NT2/D1 (cell line): Measurements from ENCODE around the gene MICAL2.

Source experiments
- DNase-seq: peaks from one replicate; pipeline ENCODE4 v3.0.0-alpha.2; 2011; ENCODE audit warnings: low read depth, low spot score
- H3K27me3 ChIP-seq: 2 replicates; pipeline ENCODE4 v1.6.0; 2011; ENCODE audit warnings: mild to moderate bottlenecking; ENCODE audit not compliant: insufficient read length, insufficient read depth
- H3K36me3 ChIP-seq: 2 replicates; pipeline ENCODE4 v1.6.1; 2011; ENCODE audit warnings: mild to moderate bottlenecking, low read length, mixed read lengths; ENCODE audit not compliant: insufficient read depth, insufficient read length
- H3K4me1 ChIP-seq: 2 replicates; pipeline ENCODE4 v1.5.1; 2011; ENCODE audit not compliant: insufficient read depth, insufficient read length
- H3K4me3 ChIP-seq: 2 replicates; pipeline ENCODE4 v1.5.1; 2011; ENCODE audit warnings: low read depth; ENCODE audit not compliant: insufficient read length
- H3K9ac ChIP-seq: 2 replicates; pipeline ENCODE4 v1.6.0; 2011; ENCODE audit warnings: low read depth; ENCODE audit not compliant: insufficient read length
- H3K9me3 ChIP-seq: 2 replicates; pipeline ENCODE4 v1.5.1; 2011; ENCODE audit warnings: mild to moderate bottlenecking, low read length; ENCODE audit not compliant: insufficient read depth
- SUZ12 ChIP-seq: IDR thresholded peaks from 2 replicates; pipeline ENCODE4 v1.6.1; 2011; ENCODE audit not compliant: insufficient read length, insufficient read depth; ENCODE audit errors: extremely low read depth
- YY1 ChIP-seq: IDR thresholded peaks from 2 replicates; pipeline ENCODE4 v1.6.1; 2011; ENCODE audit not compliant: insufficient read length, insufficient read depth
- ZNF274 ChIP-seq: IDR thresholded peaks from 2 replicates; pipeline ENCODE4 v1.6.1; 2011; ENCODE audit warnings: mild to moderate bottlenecking, low read depth, low read length

The MICAL2 gene

DNA sequence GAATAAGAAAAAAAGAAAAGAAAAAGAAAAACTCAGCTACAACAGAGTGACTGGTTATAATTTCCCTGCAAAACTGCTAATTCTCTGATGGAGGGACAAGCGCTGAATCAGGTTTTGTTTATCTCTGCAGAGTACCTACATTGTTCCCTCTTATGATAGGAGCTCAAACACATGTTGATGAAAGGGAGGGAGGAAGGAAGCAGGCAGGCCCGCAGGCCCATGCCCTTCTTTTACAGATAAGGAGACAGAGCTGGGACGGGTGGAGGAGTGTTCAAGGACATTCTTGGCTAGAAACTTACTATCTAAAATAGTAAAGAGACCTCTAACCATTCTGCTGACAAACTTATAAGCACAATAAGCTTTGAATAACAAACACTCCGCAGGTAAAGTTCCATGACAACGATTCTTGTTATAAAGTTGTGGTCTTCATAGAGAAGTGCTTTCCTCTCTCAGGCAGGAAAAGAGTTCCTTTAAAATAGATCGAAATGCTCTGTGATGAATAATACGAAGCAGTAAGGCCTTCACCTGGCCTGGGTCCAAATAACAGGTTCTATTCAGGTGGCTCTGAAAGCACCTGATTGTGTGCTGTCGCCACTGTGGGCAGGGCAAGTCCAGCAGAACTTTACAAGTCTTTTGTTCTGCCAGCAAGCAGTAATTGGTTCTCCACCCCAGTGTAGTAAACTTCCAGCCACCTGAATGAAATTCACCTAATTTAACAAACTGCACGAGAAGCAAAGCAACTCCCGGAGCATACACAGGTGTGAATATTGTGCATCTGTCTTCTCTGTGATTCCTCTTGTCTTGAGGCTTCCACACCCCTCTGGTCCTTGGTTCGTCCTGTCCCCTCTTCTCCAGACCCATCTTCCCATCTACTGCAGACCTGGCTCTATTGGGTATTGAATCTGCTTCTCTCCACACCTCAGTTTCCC lies 15.3 kb upstream of the MICAL2 start:
- Histone ChIP-seq H3K9me3 (no peaks in the 10 kb centered on the region), H3K36me3 (no peaks in the 10 kb centered on the region), H3K4me1 (peaks cover 3% of the 10 kb centered on the region), H3K27me3 (no peaks in the 10 kb centered on the region), H3K9ac (no peak overlapping the region), H3K4me3 (no peak overlapping the region)
- TF ChIP-seq SUZ12 = no peak
- TF ChIP-seq ZNF274 = no peak
- no peak for TF ChIP-seq YY1
- DNase-seq = no peak

DNA sequence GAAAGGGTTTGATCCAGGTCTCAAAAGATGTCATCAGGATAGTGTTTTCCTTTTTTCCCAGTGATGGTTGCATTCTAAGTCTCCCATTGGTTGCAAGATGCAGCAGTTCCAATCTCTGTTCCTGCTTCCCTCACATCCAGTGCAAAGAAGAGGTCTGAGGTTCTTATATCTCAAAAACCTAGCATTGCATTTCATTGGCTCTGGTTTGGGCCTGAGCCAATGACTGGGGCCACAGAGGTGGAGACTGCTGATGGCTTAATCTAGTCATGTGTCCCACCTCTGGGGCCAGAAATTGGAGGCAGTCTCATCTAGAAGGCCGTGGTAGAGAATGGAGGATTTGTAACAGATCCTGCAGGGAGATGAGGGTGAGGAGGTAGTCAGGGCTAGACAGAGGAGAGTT lies 13.2 kb upstream of the MICAL2 start:
- no peaks in the 10 kb centered on the region for H3K9me3 ChIP-seq
- TF ChIP-seq YY1 = no peak
- no peak for TF ChIP-seq ZNF274
- no peak for TF ChIP-seq SUZ12
- H3K36me3 ChIP-seq = no peaks in the 10 kb centered on the region
- H3K9ac ChIP-seq = no peak overlapping the region
- no peak for DNase-seq
- no peak overlapping the region for H3K4me3 ChIP-seq
- no peaks in the 10 kb centered on the region for H3K27me3 ChIP-seq
- H3K4me1 ChIP-seq = peaks cover 7% of the 10 kb centered on the region

- no peak for DNase-seq
- Histone ChIP-seq H3K9ac (no peak overlapping the region), H3K27me3 (no peaks in the 10 kb centered on the region), H3K4me1 (peaks cover 7% of the 10 kb centered on the region), H3K9me3 (no peaks in the 10 kb centered on the region), H3K36me3 (no peaks in the 10 kb centered on the region), H3K4me3 (no peak overlapping the region)
- no peak for TF ChIP-seq SUZ12
- no peak for TF ChIP-seq ZNF274
- TF ChIP-seq YY1 = no peak
Observed at GRCh38 chr11:12098601-12099000, 11.8 kb upstream of the MICAL2 start.

GRCh38 chr11:12099132-12099873 lies 11.1 kb upstream of the MICAL2 start:
- peaks cover under 1% of the 10 kb centered on the region for H3K27me3 ChIP-seq
- peaks cover 7% of the 10 kb centered on the region for H3K4me1 ChIP-seq
- no peak overlapping the region for H3K9ac ChIP-seq
- no peak overlapping the region for H3K4me3 ChIP-seq
- H3K9me3 ChIP-seq = no peaks in the 10 kb centered on the region
- DNase-seq = no peak
- no peaks in the 10 kb centered on the region for H3K36me3 ChIP-seq
- TF ChIP-seq ZNF274 = no peak
- no peak for TF ChIP-seq YY1

DNA sequence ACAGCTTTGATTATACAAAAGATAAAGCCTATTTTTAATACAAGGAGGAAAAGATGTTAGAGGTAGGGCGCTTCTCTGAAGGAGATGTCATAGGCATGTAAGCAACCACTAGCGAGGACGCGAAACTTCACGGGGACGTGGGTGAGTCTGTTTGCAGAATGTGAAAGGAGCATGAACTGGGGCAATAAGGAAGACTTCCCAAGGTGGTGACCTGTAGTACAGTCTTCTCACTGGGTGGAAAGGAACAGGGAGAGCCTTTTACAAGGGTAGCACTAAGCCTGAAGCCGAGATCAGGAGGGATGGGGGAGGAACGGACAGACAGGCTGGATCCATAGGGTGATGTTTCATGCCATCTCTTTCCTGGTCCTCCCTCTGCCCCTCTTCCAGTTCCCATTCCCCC lies 10.0 kb upstream of the MICAL2 start:
- no peak for TF ChIP-seq YY1
- no peak for TF ChIP-seq ZNF274
- TF ChIP-seq SUZ12 = no peak
- H3K27me3 ChIP-seq = peaks cover 4% of the 10 kb centered on the region

DNA sequence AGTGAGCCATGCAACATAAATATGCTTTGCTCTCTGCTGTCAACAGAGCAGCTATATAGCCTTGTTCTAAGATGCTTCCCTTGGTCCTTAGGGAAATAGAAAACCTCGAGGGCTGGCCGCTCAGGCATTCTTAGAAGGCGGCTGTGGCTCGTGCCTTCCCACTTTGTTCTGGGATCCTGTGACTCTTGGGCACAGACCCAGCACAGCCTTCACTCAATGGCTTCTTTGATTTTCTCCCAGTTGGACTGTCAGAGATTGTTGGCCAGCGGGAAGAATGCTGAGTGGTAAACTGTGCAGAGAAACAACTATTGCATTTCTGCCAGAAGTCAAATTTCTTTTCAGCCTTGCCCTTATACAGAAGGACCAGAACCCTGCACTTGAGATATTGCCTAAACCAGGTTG lies 9.5 kb upstream of the MICAL2 start:
- H3K4me1 ChIP-seq = peaks cover 7% of the 10 kb centered on the region
- no peak overlapping the region for H3K4me3 ChIP-seq
- DNase-seq = no peak

More for the DNA sequence above, 10.0 kb upstream of the MICAL2 start:
- no peak overlapping the region for H3K9ac ChIP-seq
- H3K4me3 ChIP-seq = no peak overlapping the region
- no peaks in the 10 kb centered on the region for H3K36me3 ChIP-seq
- peaks cover 7% of the 10 kb centered on the region for H3K4me1 ChIP-seq
- DNase-seq = no peak
- no peaks in the 10 kb centered on the region for H3K9me3 ChIP-seq

DNA sequence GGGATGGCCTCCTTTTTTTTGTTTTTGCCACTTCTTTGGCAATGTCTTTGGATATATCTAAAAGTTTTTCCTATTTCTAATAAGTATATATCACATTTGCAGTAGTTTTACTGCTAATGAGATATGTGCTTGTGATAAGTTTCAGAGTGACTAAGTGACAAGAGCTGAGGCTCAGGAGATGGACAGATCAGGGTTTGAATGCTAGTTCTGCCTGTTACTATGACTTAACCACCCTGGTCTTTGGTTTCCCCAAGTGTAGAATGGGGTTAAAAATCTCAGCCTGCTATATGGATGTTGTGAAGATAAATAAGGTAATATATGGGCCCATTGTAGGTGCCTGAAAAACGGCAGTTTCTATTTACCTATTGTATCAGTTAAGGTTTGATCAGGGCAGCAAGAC lies 9.1 kb upstream of the MICAL2 start:
- Histone ChIP-seq H3K36me3 (no peaks in the 10 kb centered on the region), H3K4me1 (peaks cover 7% of the 10 kb centered on the region), H3K4me3 (no peak overlapping the region), H3K9ac (no peak overlapping the region), H3K9me3 (no peaks in the 10 kb centered on the region), H3K27me3 (peaks cover 4% of the 10 kb centered on the region)
- TF ChIP-seq SUZ12 = no peak
- no peak for TF ChIP-seq ZNF274
- no peak for TF ChIP-seq YY1
- no peak for DNase-seq

More for the DNA sequence above, 9.5 kb upstream of the MICAL2 start:
- TF ChIP-seq ZNF274 (no peak), YY1 (no peak), SUZ12 (no peak)
- no peaks in the 10 kb centered on the region for H3K9me3 ChIP-seq
- H3K27me3 ChIP-seq = peaks cover 4% of the 10 kb centered on the region
- H3K9ac ChIP-seq = no peak overlapping the region
- H3K36me3 ChIP-seq = no peaks in the 10 kb centered on the region
